Keratinocyte (primary cell): ENCODE measurements around the gene TRIP13.

ENCODE experiments used
- EZH2 ChIP-seq: IDR thresholded peaks from one replicate; pipeline ENCODE4 v1.6.1; 2012; ENCODE audit warnings: inconsistent platforms, mild to moderate bottlenecking, low read length, moderate library complexity
- TF ChIP-seq, protein P1 (sequence below), 3 experiments: IDR thresholded peaks in 1 of 3; conservative IDR thresholded peaks in 1 of 3; optimal IDR thresholded peaks in 1 of 3; 2 replicates in 2 of 3; 3 replicates in 1 of 3; pipeline versions ENCODE3 to v1.5.1; 2011; ENCODE audit warnings: low read length in 3 of 3, mild to moderate bottlenecking in 3 of 3, moderate library complexity in 2 of 3, control low read depth in 1 of 3, inconsistent platforms in 1 of 3; ENCODE audit not compliant: insufficient read depth in 2 of 3; ENCODE audit errors: extremely low read depth in 1 of 3

DNA sequence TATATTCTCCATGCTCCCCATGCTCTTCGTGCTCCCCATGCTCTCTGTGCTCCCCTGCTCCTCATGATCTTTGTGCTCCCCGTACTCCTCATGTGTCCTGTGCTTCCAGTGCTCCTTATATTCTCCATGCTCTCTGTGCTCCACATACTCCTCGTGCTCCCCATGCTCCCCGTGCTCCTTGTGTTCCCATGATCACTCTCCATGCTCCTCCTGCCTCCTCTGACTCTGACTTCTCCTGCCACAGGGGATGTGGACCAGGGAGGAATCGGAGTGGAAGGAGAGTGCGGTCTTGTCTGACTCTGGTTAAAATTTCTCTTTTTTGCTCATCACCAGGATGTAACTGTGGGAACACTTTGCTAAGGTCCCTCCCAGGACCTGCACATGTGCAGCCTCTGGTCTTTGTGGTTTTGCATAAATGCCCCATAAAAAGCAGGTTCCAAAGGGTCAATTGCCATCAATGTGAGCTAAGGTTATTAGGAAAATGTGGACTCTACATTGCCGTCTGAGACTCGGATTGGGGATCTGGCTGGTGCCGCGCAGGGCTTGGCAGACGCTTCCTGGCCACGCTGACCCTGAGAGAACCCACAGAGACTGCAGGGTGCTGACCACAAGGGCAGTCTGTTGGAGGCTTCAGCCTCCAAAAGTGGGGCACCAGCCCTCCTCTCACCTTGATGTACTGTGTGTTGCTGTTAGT is 52.5 kb downstream of the TRIP13 start:
- TF ChIP-seq, protein P1, sequence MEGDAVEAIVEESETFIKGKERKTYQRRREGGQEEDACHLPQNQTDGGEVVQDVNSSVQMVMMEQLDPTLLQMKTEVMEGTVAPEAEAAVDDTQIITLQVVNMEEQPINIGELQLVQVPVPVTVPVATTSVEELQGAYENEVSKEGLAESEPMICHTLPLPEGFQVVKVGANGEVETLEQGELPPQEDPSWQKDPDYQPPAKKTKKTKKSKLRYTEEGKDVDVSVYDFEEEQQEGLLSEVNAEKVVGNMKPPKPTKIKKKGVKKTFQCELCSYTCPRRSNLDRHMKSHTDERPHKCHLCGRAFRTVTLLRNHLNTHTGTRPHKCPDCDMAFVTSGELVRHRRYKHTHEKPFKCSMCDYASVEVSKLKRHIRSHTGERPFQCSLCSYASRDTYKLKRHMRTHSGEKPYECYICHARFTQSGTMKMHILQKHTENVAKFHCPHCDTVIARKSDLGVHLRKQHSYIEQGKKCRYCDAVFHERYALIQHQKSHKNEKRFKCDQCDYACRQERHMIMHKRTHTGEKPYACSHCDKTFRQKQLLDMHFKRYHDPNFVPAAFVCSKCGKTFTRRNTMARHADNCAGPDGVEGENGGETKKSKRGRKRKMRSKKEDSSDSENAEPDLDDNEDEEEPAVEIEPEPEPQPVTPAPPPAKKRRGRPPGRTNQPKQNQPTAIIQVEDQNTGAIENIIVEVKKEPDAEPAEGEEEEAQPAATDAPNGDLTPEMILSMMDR (optimal IDR thresholded peaks at IDR 0.05 in 1 of 3, IDR thresholded peaks at IDR 0.05 in 1 of 3, conservative IDR thresholded peaks at IDR 0.05 in 1 of 3; ENCODE audit: extremely low read depth in 1 of 3, insufficient read depth in 2 of 3, low read length in 3 of 3) = no peak
- TF ChIP-seq EZH2 = no peak
